ENCODE measurements around the gene KIAA0232.

- no peak for TF ChIP-seq POLR2A (IDR thresholded peaks at IDR 0.05; ENCODE audit: low read length)
- TF ChIP-seq GATA1 (IDR thresholded peaks at IDR 0.05; ENCODE audit: low read depth, low read length), result no peak
Observed at GRCh38 chr4:6771229-6771671, 11.3 kb upstream of the KIAA0232 start.
